NCI-H2171 treated with DMSO at 0.1 percent for 48 hours (cell line): ENCODE data around the gene HDAC10.
A peak's percentile ranks its signal among the peaks of the same experiment; 100 is the strongest.
"Not testable (repeated sequence)": the region's sequence is repeated elsewhere in the genome, so short reads cannot be mapped to it uniquely, and the experiment has no call there.

Experiments used
- DNase-seq: peaks from one replicate; lab custom pipeline; 2025; lab: John Stamatoyannopoulos, UW

Gene HDAC10

DNA sequence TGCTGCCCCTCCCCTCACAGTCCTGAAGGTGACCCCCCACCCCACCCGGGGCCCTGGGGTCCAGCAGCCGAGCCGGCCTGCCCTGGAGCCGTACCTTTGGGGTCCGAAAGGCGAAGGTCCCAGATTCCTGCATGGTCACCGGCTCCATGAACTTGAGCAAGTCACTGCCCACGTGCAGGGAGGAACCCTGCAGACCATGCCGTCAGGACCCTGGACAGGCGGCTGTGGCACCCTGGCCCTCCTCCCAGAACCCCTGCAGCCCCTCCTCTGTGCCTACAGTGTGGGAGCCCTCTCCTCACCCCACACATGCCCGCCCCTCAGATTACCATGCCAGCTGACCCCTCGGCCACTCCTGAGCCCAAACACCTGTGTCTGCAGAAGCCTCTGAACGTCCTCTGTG, 33.4 kb upstream of the HDAC10 start:
- no peak for DNase-seq

DNA sequence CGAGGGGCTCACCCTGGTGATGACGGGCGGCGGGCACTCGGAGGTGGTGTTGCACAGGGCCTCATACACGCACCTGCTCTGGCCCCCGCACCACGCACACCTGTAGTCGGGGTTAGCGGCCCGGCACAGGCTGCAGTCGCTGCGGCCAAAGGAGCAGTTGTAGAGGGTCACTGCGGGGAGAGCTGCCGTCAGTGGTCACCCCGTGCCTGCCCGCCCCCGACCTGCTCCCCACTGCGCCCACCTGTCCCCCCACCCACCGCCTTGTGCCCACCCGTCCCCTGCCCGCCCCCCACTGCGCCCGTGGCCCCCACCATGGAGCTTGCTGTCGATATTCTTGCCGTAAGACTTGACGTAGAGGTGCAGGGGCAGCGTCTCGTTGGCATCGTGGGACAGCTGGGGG, 32.8 kb upstream of the HDAC10 start:
- DNase-seq: no peak

DNA sequence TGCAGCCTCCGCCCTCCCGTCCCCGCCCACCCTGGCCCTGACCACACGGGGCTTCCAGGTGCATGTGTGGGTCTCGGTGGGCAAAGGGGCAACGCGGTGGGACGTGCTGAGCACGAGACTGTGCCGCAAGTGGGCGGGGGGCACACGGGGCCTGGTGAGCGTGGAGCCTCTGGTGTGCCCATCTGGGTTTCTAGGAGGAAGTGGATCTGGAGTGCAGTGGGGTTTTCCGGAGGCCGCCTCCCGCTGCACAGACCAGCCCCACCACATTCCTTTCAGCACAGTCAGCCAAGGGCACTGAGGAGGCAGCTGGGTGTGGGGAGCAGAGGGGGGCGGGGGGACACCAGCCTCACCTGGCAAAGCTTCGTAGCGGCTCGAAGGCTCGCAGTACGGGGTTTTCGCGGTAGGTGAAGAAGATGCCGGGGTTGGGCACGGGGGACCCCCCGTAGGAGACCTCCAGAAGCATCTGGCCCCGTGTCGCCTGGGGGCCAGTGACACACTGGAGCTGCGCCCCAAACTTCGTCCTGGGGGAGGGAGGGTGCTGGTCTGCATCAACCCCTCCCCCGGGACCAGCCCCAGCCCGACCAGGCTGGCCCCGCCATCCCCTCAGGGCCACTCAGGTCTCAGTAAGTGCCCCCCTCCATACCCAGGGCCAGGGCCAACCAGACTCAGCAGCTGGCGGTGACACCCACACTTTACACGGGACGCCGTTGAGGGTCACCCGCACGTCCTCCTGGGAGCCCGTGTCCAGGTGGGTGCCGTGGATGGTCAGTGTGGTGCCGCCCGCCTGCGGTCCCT, 31.5 kb upstream of the HDAC10 start:
- no peak for DNase-seq

DNA sequence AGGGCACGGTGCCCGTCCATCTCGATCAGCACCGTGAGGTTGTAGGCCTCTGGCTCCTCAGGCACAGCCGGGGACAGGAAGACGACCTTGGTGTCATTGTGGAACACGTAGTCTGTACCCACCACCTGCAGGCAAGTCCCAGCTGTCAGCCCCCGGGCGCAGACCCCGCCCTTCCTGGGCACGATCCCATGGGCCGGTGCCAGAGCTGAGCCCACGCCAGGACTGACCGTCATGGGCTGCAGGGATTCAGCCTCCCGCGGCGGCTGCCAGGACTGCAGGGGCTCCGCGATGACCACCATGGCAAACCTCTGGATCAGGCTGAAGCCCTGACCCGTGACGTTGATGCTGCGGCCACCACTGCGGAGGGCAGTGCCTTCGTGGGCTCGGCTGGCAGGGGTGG, 30.9 kb upstream of the HDAC10 start:
- no peak for DNase-seq

DNA sequence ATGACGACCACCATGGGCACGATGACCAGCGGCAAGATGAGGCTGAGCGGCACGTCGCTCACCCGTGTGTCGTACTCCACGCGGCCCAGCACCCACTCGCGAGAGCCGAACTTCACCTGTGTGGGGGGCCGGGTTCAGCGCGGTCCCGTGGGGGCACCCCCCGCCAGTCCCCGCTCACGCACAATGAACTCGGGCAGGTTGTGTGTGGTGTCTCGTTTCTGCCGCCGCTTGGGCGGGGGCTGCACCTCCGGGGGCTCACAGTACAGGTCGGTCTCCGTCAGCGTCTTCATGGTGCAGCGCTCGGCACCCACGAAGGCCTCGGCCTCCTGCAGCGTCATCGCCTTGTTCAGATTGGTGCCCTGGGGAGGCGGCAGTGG, 30.3 kb upstream of the HDAC10 start:
- no peak for DNase-seq

DNA sequence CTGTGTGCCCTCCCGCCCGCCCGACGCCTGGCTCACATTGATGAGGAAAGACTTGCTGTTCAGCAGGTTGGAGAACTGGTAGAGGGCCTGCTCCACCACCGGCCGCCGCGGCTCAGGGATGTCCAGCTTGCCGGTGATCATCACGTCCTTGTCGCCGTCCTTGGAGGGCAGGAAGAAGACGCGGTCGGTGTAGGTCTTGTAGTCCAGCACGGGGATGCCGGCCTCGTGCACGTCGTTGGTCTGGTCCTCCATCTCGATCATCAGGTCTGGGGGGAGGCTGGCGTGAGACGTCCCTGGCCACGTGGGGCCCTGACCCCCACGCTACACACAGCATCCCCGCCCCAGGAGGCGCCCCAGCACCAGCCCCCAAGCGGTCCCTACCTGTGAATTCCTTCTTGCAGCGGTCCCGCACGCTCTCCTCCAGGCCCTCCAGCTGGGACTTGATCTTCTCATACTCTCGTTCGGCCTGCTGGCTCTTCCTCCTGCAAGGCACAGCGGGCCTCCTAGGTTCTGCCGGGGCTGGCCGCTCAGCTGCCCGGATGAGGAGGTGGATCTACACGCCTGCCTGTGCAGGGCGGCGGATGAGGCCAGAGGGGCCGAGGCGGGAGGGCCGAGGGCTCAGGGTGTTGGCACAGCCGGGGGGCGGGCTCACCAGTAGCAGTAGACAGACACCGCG, 29.8 kb upstream of the HDAC10 start:
- DNase-seq: no peak

DNA sequence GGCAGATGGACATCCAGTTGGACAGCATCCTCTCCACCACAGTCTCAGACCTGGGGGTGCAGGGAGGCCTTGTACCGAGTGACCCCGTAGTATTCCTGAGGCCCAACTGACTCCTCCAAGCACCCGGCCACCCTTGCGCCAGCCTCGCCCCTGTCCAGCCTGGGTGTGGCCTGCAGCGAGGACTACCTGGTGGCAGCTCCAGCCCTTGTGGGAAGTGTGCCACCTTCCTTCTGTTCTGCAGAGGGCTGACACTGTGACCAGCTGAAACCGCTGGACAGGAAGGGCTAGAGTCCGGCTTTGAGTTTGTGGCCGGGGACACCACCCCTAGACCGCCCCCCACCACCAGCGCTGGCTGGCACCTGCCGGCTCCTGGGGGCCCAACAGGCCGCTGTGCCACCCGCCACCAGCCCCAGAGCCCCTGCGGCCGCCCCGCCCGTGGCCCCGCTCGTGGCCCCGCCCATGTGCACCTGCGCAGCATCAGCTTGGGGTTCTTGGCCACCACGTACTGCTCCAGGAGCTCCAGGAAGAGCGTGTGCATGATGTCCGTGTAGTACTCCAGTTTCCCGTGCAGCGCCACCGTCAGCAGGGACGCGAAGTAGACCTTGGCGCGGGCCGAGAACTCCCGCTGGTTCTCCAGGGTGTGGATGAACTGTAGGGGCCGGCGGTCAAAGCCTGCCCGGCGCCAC, 29.1 kb upstream of the HDAC10 start:
- DNase-seq: no peak

DNA sequence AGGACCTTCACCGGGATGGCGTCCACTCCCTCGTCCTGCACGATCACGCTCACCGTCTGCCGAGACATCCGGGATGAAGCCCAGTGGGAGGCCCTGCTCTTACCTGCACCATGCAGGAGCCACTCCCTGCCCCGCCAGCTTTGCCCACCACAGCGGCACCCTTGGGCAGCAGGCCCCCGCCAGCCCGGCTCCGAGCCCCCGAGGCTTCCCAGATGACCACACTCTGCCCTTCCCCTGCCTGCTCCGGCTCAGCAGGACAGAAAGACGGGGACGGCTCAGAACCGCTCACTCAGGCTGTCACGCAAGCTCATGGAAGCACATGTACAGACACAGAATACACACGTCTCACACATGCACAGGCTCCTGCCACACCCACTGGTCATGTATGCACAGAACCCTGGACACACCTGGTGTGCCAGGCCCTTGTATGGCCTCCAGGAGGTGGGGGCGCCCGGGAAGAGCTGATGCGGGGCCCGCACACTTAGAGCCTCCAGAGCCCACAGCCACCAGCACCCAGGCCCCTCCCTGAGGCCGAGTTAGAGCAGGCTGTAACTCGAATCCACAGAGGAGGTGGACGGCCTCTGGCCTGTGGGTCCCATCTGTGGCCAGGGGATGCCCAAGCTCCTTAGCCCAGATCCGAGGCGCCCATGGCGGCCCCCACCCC, 28.0 kb upstream of the HDAC10 start:
- DNase-seq: no peak

DNA sequence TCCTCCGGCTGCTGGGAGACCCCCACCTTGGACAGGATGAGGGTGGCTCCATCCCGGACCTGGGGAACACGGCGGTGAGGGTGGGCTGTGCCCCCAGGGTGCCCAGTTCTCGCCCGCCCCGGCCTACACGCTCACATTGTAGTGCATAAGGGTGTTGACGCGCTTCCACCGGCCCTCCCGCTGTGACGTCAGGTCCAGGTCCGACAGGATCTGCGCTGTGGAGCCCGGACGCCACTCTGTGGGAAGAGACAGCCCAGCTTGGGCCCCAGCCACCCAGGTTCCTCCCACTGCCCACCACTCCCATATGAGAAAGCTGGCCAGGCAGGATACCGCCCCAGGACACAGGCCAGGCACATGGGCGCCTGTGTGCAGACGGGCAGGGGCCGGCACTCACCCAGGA, 27.4 kb upstream of the HDAC10 start:
- no peak for DNase-seq

DNA sequence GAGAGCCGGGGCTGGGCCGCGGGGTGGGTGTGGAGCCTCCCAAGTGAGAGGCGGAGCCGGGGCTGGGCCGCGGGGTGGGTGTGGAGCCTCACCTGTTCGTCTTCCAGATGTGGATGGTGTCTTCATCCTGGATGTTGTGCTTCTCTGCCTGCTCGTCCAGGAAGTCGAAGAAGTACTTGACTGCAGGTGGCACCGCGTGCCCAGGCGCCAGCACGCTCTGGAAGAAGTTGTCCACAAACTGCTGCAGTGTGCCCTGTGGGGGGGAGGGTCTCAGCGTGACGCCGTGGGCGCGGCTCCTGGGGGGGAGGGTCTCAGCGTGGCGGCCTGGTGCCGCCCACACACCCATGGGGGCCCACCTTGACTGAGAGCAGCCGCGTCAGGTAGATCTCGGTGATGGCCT, 26.7 kb upstream of the HDAC10 start:
- DNase-seq: no peak

DNA sequence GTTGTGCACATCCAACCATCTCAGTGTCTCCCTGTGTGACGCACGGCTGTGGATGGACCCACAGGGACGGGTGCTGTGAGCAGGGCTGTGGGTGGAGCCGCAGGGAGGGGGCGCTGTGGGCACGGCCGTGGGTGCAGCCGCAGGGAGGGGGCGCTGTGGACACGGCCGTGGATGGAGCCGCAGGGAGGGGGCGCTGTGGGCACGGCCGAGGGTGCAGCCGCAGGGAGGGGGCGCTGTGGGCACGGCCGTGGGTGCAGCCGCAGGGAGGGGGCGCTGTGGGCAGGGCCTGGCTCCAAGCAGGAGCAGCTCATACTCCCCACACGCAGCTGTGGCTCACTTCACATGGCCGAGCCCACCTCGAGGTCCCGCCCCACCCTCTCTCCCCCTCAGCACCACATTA, 25.1 kb upstream of the HDAC10 start:
- no peak for DNase-seq

DNA sequence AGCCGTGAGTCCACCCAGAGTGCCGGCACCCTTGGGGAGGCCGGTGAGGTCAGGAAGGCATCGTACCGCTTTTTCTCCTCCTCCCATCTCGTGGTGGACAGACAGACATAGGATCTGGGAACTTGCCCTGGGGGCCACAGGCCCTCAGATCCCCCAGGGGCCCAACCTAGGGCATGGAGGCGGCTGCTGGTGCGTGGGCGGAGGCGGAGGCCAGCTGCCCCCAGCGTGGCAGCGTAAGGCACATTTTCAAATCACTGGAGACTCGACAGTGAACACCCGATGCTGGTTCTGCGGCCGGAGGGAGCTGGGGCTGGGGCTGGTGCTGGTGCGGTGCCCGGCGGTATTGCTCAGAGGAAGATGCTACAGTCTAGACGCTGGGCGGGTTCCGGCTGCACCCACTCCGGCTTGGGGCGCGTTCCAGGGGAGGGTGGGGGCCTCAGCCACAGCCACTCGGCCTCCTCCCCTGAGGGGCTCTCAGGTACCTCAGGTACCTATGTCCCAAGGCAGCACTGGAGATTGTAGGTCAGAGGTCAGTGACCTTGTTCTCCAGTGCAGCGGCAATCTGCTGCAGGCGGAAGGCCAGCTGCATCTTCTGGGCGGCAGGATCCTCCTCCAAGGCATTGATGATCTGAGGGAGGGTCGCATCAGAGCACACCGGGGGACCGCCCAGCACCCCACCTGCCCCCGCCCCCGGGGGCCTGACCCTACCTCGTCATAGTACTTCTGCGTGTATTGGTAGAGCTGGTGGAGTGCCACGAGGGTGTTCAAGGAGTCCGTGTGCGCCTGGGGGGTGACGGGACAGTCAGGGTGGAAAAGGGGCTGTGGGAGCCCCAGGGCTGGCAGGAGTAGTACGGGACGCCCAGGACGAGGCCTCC, 24.4 kb upstream of the HDAC10 start:
- DNase-seq: no peak

DNA sequence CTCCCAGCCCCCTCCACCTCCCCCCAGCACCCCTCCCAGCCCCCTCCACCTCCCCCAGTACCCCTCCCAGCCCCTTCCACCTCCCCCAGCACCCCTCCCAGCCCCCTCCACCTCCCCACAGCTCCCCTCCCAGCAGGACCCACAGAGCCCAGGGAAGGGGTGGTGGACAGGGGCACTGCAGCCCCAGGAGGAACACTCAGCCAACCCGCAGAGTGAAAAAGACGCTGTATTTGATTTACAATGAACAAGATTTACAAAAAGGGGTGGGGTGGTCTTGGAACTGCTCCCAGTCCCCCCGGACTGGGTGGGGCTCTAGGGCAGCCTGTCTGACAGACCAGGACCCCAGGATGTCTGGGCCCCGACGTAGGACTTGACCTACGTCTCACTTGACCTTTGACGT, 23.7 kb upstream of the HDAC10 start:
- DNase-seq: no peak

DNA sequence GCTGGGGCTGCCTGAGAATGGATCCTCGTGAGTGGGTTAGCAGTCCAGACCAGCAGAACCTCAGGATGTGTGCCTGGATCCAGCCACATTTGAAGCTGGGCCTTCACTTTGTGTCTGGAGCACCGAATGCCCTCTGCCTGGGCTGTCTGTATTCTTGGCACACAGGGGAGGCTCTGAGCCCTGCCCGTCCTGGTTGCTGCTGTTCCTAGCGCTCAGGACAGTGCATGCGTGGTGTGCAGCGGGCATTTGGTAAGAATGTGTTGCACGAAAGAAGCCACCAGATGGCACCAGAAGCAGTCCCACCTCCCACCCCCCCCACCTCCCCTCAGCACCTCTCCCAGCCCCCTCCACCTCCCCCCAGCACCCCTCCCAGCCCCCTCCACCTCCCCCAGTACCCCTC, 23.2 kb upstream of the HDAC10 start:
- DNase-seq: peak; percentile 54

DNA sequence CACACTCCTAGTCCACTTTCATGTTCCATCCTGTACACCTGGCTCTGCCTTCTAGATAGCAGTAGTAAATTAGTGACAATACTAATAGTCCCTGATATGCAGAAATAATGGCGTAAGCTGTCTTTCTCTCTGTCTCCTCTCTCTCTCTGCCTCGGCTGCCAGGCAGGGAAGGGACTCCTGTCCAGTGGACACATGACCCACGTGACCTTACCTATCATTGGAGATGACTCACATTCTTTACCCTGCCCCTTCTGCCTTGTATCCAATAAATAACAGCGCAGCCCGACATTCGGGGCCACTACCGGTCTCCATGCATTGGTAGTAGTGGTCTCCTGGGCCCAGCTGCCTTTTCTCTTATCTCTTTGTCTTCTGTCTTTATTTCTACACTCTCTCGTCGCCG, 22.7 kb upstream of the HDAC10 start:
- DNase-seq: not testable (repeated sequence)

DNA sequence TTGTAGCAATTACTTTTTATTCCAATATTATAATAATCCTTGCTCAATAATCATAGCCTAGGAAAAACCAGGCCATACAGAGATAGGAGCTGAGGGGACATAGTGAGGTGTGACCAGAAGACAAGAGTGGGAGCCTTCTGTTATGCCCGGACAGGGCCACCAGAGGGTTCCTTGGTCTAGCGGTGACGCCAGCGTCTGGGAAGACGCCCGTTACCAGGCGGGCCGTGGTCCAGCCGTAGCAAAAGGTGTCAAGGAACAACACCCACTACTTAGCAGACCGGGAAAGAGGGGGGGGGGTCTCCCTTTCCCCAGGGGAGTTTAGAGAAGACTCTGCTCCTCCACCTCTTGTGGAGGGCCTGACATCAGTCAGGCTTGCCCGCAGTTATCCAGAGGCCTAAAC, 22.3 kb upstream of the HDAC10 start:
- DNase-seq: not testable (repeated sequence)

DNA sequence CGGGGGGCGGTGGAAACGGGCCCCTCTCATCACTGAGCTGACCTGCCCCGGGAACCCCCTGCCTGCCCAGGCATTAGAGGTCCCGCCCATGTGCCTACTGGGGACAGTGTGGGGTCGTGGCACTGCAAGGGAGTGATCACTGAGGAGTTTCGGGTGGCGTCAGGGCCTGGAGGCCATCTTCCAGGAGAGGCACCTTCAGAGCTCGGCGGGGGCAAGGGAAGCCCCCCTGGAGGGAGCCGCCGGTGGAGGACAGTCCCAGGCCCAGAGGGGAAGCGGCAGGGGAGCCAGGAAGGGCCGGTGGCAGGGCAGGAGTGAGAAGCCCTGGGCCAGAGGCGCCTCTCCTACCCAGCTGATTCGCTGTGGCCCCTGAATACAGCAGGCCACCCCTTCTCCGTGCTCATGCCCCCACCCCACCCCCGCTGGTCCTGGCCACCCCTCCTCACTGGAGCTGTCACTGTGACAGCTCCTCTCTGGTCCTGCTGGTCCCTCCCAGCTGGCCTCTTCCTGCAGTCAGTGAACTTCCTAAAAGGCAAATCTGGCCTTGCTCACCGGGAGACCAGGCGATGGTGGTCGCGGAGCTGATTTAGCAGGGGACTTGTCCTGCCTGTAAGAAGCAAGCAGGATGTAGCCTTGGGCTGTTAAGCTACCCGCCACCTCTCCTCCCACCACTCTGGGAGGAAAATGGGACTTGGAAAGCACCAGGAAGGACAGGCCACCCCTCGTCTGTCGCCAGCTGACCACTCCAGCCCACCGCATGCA, 21.2 kb upstream of the HDAC10 start:
- no peak for DNase-seq

DNA sequence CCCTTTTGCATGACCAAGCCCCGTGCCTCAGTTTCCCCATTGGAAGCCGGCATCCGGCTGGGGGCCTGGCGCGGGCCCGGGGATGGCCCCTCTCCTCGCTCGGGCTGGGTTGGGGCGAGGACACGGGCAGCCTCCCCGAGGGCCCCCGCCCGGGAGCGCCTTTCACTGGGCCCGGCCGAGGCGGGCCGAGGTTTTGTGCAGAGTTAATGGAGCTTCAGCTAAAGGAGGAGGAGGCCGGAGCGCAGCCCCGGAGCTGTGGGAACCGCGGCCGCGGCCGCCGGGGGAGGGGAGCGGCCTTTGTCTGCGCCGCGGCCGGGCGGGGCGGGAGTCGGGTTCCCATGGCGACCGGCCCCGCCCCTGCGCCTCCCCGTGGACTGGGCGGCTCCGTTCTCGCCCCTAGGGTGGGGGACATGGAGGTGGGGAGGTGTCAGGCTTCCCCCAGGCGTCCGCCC, 20.5 kb upstream of the HDAC10 start:
- DNase-seq: peak; percentile 65

DNA sequence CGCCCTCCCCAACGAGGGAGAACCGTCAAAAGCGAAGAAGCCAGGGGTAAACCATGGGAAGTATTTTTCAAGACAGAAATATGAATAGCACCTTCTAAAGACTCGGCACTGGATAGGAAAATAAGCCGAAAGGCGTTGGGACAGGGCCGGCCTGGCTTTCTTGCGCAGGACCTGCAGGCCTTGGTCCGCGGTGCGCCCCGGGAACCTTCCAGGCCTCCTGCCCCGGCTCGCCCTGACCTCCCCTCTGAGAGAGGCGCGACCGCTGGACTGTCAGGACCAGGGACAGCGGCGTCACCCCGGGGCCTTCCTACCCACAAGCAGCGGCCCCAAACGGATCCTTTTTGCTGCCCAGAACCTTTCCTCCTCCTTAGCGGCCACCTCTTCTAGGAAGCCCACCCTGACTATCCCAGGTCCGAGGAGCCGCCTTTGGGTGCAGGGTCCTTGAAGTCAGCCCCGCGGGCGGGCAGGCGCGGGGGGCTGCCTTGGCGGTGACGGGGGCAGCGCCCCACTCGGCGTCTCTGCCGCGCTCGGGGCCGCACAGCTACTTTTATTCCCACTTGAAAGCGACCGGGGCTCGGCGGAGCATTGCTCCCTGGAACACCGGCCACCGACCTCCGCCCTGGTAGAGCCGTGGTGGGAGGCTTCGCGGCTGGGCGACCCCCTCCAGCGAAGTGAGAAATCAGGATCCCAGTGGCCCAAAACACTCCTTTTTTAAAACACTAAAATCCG, 19.8 kb upstream of the HDAC10 start:
- no peak for DNase-seq

DNA sequence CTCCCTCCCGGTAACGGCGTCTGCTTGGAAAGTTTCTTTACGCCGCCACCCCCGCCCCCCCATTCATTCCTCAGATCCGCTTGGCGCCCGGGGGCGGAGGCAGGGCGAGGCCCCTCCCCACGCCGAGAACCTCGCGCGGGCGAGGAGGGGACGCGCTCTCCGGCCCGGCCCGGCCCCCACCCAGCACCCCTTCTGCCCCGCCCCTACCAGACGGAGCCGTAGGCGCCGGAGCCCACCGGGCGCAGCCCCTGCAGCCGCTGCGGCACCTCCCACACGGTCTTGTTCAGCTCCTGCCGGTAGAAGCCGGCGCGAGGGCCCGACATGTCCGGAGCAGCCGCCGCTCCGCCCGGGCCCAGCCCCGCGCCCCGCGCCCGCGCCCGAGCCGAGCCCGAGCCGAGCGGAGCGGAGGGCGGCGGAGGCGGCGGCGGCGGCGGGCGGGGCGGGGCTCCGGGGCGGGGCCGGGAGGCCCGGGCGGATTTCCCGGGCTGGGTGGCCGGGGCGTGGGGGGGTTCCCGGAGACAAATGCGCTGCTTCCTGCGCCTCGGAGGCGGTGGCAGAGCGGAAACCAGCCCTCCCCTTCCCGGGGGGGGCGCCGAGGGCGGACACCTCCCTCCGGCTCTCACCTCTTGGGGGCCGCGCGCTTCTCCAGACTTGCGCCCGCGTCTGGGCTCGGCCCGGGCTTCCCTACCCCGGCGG, 19.1 kb upstream of the HDAC10 start, which contains the start of gene MAPK11:
MAPK11 (minus strand) TSS at position 411 of the 696 bp plus-strand sequence; CDS start at position 323, 88 bp downstream.
- peak; percentile 19 for DNase-seq
